Parathyroid adenoma (tissue), 2 donors: ENCODE data around the gene CCBE1.

Source experiments
- H2AFZ ChIP-seq: fragments of 300-600 bp; sonication (generic); one replicate; pipeline ENCODE4 v1.7.0; 2017; ENCODE audit warnings: antibody characterized with exemption, mild to moderate bottlenecking
- H3K27ac ChIP-seq: fragments of 300-600 bp; sonication (generic); one replicate; pipeline ENCODE4 v1.7.0; 2017
- H3K27me3 ChIP-seq: fragments of 300-600 bp; sonication (generic); one replicate; pipeline ENCODE4 v1.7.0; 2017; ENCODE audit warnings: low read length; ENCODE audit not compliant: control insufficient read depth, insufficient read depth
- H3K36me3 ChIP-seq: fragments of 300-600 bp; sonication (generic); one replicate; pipeline ENCODE4 v1.7.0; 2017; ENCODE audit warnings: low read length; ENCODE audit not compliant: control insufficient read depth, insufficient read depth
- H3K4me1 ChIP-seq: fragments of 300-600 bp; sonication (generic); one replicate; pipeline ENCODE4 v1.7.0; 2017; ENCODE audit warnings: control low read depth
- H3K4me2 ChIP-seq: fragments of 300-600 bp; sonication (generic); one replicate; pipeline ENCODE4 v1.7.0; 2017; ENCODE audit warnings: low read length
- H3K4me3 ChIP-seq: fragments of 300-600 bp; sonication (generic); one replicate; pipeline ENCODE4 v1.7.0; 2017; ENCODE audit warnings: low read depth, low read length
- H3K79me2 ChIP-seq: fragments of 300-600 bp; sonication (generic); one replicate; pipeline ENCODE4 v1.7.0; 2017; ENCODE audit warnings: control low read depth
- H3K9ac ChIP-seq: fragments of 300-600 bp; sonication (generic); one replicate; pipeline ENCODE4 v1.7.0; 2017; ENCODE audit warnings: mild to moderate bottlenecking
- H3K9me3 ChIP-seq: fragments of 300-600 bp; sonication (generic); one replicate; pipeline ENCODE4 v1.7.0; 2017; ENCODE audit warnings: low read length; ENCODE audit not compliant: control insufficient read depth
- CTCF ChIP-seq: fragments of 300-600 bp; sonication (generic); IDR thresholded peaks from one replicate; pipeline ENCODE4 v1.7.0; 2017; ENCODE audit warnings: antibody characterized with exemption, mild to moderate bottlenecking
- donor health status: primary hyperparathyroidism.

Gene CCBE1

GRCh38 chr18:59681521-59682004 is 15.7 kb downstream of the CCBE1 start:
- no peak overlapping the region for H3K4me3 ChIP-seq
- no peaks in the 10 kb centered on the region for H3K9me3 ChIP-seq
- no peak overlapping the region for H3K4me2 ChIP-seq
- H3K27me3 ChIP-seq: no peaks in the 10 kb centered on the region
- no peaks in the 10 kb centered on the region for H3K36me3 ChIP-seq
- no peaks in the 10 kb centered on the region for H3K79me2 ChIP-seq
- TF ChIP-seq CTCF: no peak
- no peak overlapping the region for H3K9ac ChIP-seq
- H3K4me1 ChIP-seq: no peaks in the 10 kb centered on the region
- H3K27ac ChIP-seq: no peak overlapping the region
- H2AFZ ChIP-seq: no peak overlapping the region

GRCh38 chr18:59681051-59681450 is 16.2 kb downstream of the CCBE1 start:
- Histone ChIP-seq H3K4me2 (no peak overlapping the region), H3K9me3 (no peaks in the 10 kb centered on the region), H3K36me3 (no peaks in the 10 kb centered on the region), H3K4me3 (no peak overlapping the region), H3K9ac (no peak overlapping the region), H3K79me2 (no peaks in the 10 kb centered on the region), H3K27me3 (no peaks in the 10 kb centered on the region), H3K27ac (no peak overlapping the region), H2AFZ (no peak overlapping the region), H3K4me1 (no peaks in the 10 kb centered on the region)
- TF ChIP-seq CTCF: no peak

GRCh38 chr18:59675346-59675745 is 21.9 kb downstream of the CCBE1 start:
- H3K4me2 ChIP-seq: no peak overlapping the region
- no peak for TF ChIP-seq CTCF
- no peaks in the 10 kb centered on the region for H3K4me1 ChIP-seq
- H3K79me2 ChIP-seq: no peaks in the 10 kb centered on the region
- no peaks in the 10 kb centered on the region for H3K27me3 ChIP-seq
- no peak overlapping the region for H3K4me3 ChIP-seq
- no peak overlapping the region for H2AFZ ChIP-seq
- H3K9ac ChIP-seq: no peak overlapping the region
- no peak overlapping the region for H3K27ac ChIP-seq
- H3K36me3 ChIP-seq: no peaks in the 10 kb centered on the region
- H3K9me3 ChIP-seq: no peaks in the 10 kb centered on the region

GRCh38 chr18:59674903-59675270 is 22.3 kb downstream of the CCBE1 start:
- Histone ChIP-seq H3K4me1 (no peaks in the 10 kb centered on the region), H3K4me3 (no peak overlapping the region), H3K9ac (no peak overlapping the region), H3K9me3 (no peaks in the 10 kb centered on the region), H3K36me3 (no peaks in the 10 kb centered on the region), H3K27ac (no peak overlapping the region), H3K27me3 (no peaks in the 10 kb centered on the region), H3K4me2 (no peak overlapping the region), H2AFZ (no peak overlapping the region), H3K79me2 (no peaks in the 10 kb centered on the region)
- no peak for TF ChIP-seq CTCF

GRCh38 chr18:59674186-59674902 is 22.9 kb downstream of the CCBE1 start:
- Histone ChIP-seq H3K9me3 (no peaks in the 10 kb centered on the region), H3K9ac (no peak overlapping the region), H3K4me2 (no peak overlapping the region), H3K36me3 (no peaks in the 10 kb centered on the region), H3K27ac (no peak overlapping the region), H2AFZ (no peak overlapping the region), H3K27me3 (no peaks in the 10 kb centered on the region), H3K4me3 (no peak overlapping the region), H3K79me2 (no peaks in the 10 kb centered on the region), H3K4me1 (no peaks in the 10 kb centered on the region)
- no peak for TF ChIP-seq CTCF
